Breast epithelium (tissue), 4 donors: Measurements from ENCODE around the gene ZGPAT. TPM values are rescaled to one million over a fixed set of nuclear protein-coding genes. Genes with fewer than 3 reads are reported as not detected.

Experiments used
- DNase-seq, 2 donors: peaks; one replicate each; pipeline ENCODE4 v3.0.0-alpha.2; 2019; ENCODE audit warnings: low spot score in 2 of 2
- H3K27ac ChIP-seq, 2 donors: fragments of 200-600 bp; sonication (generic) in 1 of 2; one replicate each; pipeline ENCODE4 v1.5.1; 2016 to 2019; ENCODE audit warnings: mild to moderate bottlenecking in 1 of 2
- H3K27me3 ChIP-seq, 2 donors: fragments of 200-600 bp; sonication (generic) in 1 of 2; one replicate each; pipeline versions ENCODE4 v1.5.1 to v1.6.0; 2017 to 2019; ENCODE audit warnings: control low read depth in 1 of 2, mild to moderate bottlenecking in 1 of 2
- H3K36me3 ChIP-seq: fragments of 200-600 bp; one replicate; pipeline ENCODE4 v1.5.1; 2019
- H3K4me1 ChIP-seq, 2 donors: fragments of 200-600 bp; sonication (generic); one replicate each; pipeline ENCODE4 v1.5.1; 2016 to 2019; ENCODE audit warnings: control low read depth in 1 of 2
- H3K4me3 ChIP-seq, 3 donors: fragments of 200-600 bp; sonication (generic); 1 replicate in 2 of 3; 2 replicates in 1 of 3; pipeline ENCODE4 v1.5.1; 2016 to 2019; ENCODE audit warnings: mild to moderate bottlenecking in 3 of 3, moderate library complexity in 2 of 3
- H3K9me3 ChIP-seq, 2 donors: fragments of 200-600 bp; sonication (generic) in 1 of 2; one replicate each; pipeline ENCODE4 v1.5.1; 2016 to 2019; ENCODE audit warnings: control low read depth in 1 of 2
- POLR2A ChIP-seq: fragments of 450-650 bp; IDR thresholded peaks from one replicate; pipeline ENCODE4 v1.6.1; 2016; ENCODE audit warnings: antibody characterized with exemption, mild to moderate bottlenecking, moderate library complexity
- POLR2AphosphoS5 ChIP-seq, 3 donors: sonication (generic); formaldehyde crosslinking; IDR thresholded peaks; one replicate each; pipeline ENCODE4 v1.6.1; 2017; ENCODE audit warnings: antibody characterized with exemption in 3 of 3
- intact Hi-C: fragments of 100-400 bp; cut with DNase I; formaldehyde crosslinking; loops from one replicate; pipeline ENCODE4 v1.15.1; 2023; ENCODE audit warnings: low total_unique reads
- total RNA-seq, 3 donors: library from RNA; depleted of rRNA; stranded (reverse); fragments of >200 nt; gene quantifications; one replicate each; pipeline ENCODE4 v1.1.0, GENCODE V29; 2016
- TF ChIP-seq, protein P1 (sequence below), 3 donors: fragments of 450-650 bp; IDR thresholded peaks; one replicate each; pipeline ENCODE4 v1.5.1; 2016 to 2017; ENCODE audit warnings: antibody characterized with exemption in 3 of 3, mild to moderate bottlenecking in 3 of 3, moderate library complexity in 3 of 3

The ZGPAT gene
- total RNA-seq, 3 donors from 2014 or later = 17.6 to 26.9 (median 24.9) TPM

- DNase-seq = no peak
- no peaks in the 10 kb centered on the region for H3K9me3 ChIP-seq
- TF ChIP-seq POLR2AphosphoS5 (IDR thresholded peaks at IDR 0.05) (no peak), POLR2A (no peak)
- TF ChIP-seq, protein P1, sequence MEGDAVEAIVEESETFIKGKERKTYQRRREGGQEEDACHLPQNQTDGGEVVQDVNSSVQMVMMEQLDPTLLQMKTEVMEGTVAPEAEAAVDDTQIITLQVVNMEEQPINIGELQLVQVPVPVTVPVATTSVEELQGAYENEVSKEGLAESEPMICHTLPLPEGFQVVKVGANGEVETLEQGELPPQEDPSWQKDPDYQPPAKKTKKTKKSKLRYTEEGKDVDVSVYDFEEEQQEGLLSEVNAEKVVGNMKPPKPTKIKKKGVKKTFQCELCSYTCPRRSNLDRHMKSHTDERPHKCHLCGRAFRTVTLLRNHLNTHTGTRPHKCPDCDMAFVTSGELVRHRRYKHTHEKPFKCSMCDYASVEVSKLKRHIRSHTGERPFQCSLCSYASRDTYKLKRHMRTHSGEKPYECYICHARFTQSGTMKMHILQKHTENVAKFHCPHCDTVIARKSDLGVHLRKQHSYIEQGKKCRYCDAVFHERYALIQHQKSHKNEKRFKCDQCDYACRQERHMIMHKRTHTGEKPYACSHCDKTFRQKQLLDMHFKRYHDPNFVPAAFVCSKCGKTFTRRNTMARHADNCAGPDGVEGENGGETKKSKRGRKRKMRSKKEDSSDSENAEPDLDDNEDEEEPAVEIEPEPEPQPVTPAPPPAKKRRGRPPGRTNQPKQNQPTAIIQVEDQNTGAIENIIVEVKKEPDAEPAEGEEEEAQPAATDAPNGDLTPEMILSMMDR (IDR thresholded peaks at IDR 0.05) = no peak
- H3K27me3 ChIP-seq = no peaks in the 10 kb centered on the region
- H3K27ac ChIP-seq = peak overlapping the region; percentile 45 to 96
- peaks cover 5 to 13% of the 10 kb centered on the region in 2 donors for H3K4me1 ChIP-seq
- intact Hi-C loops = no loop called here
- no peak overlapping the region for H3K4me3 ChIP-seq
- H3K36me3 ChIP-seq = no peaks in the 10 kb centered on the region
These were observed 20.2 kb upstream of the ZGPAT start for GRCh38 chr20:63687419-63688178.

DNA sequence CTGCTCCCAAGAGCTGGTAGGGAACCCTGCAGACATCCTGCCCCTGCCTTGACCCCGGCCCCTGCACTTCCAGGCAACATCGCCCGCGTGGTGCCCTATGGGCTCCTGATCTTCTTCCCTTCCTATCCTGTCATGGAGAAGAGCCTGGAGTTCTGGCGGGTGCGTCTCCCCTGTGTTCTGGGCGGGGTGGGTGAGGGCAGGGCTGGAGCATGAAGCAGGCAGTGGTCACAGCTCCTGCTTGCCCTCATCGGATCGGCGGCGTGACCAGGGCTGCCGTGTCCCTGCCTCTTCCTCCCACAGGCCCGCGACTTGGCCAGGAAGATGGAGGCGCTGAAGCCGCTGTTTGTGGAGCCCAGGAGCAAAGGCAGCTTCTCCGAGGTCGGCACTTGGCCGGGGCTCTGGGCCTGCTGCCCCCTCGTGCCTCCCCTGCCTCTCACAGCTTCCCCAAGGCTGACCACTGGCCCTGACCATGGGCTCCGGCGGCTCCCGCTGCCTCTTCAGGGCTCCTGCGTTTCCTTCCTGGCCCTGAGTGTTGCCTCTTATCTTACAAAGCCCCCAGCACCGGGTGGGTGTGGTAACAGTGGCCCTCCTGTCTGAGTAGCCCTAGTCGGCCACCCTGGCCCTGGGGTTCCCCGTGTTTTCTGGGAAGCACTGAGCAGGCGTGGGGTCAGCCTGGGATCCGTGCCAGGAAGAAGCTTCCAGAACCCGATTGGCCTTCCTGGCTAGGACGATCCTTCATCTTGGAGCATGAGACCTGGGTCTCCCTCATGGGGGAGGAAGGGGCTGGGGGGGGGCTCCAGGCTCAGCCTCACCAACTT lies 19.4 kb upstream of the ZGPAT start:
- peaks cover 0 to 9% of the 10 kb centered on the region in 2 donors for H3K4me1 ChIP-seq
- no peaks in the 10 kb centered on the region for H3K36me3 ChIP-seq
- H3K27me3 ChIP-seq = no peaks in the 10 kb centered on the region
- TF ChIP-seq POLR2A = no peak
- TF ChIP-seq, protein P1 (IDR thresholded peaks at IDR 0.05) = no peak
- TF ChIP-seq POLR2AphosphoS5 (IDR thresholded peaks at IDR 0.05) = no peak
- no peak for DNase-seq
- H3K4me3 ChIP-seq = no peak overlapping the region
- H3K9me3 ChIP-seq = no peaks in the 10 kb centered on the region
- intact Hi-C loops = no loop called here
- peak overlapping the region in 1 of 2 donors; percentile 96 for H3K27ac ChIP-seq

DNA sequence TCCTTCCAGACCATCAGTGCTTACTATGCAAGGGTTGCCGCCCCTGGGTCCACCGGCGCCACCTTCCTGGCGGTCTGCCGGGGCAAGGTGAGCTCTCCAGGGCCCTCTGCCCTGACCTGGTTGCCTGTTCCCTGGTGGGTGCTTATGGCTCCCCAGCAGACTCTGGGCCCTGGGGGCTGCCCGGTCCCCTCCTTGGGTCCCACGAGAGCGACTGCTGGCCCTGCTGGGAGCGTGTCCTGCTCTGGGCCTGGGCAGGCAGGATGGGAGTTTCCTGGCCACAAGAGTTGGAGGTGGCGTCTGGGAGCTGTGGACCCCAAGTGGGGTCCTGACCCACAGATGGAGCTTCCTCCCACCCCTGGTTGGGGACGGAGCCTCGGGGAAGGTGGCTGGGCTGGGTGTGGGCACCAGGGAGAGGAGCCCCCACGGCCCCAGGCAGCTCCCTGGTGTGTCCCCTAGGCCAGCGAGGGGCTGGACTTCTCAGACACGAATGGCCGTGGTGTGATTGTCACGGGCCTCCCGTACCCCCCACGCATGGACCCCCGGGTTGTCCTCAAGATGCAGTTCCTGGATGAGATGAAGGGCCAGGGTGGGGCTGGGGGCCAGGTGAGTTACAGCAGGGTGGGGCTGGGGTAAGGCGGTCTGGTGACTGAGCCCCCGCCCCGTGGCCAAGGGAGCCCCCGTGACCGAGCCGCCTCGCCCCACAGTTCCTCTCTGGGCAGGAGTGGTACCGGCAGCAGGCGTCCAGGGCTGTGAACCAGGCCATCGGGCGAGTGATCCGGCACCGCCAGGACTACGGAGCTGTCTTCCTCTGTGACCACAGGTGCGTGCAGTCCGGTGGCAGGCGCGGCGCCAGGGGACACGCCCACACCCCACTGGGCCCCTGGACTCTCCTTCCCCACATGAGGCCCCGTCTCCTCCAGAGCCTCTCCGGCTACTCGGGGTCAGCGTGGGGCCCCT lies 18.5 kb upstream of the ZGPAT start:
- no peaks in the 10 kb centered on the region for H3K27me3 ChIP-seq
- no peak overlapping the region for H3K4me3 ChIP-seq
- TF ChIP-seq, protein P1 (IDR thresholded peaks at IDR 0.05) = no peak
- no peak for TF ChIP-seq POLR2AphosphoS5 (IDR thresholded peaks at IDR 0.05)
- TF ChIP-seq POLR2A = no peak
- peak overlapping the region in 1 of 2 donors; percentile 96 for H3K27ac ChIP-seq
- H3K4me1 ChIP-seq = peaks cover 0 to 9% of the 10 kb centered on the region in 2 donors
- H3K9me3 ChIP-seq = no peaks in the 10 kb centered on the region
- intact Hi-C loops = no loop called here
- no peaks in the 10 kb centered on the region for H3K36me3 ChIP-seq
- DNase-seq = no peak

DNA sequence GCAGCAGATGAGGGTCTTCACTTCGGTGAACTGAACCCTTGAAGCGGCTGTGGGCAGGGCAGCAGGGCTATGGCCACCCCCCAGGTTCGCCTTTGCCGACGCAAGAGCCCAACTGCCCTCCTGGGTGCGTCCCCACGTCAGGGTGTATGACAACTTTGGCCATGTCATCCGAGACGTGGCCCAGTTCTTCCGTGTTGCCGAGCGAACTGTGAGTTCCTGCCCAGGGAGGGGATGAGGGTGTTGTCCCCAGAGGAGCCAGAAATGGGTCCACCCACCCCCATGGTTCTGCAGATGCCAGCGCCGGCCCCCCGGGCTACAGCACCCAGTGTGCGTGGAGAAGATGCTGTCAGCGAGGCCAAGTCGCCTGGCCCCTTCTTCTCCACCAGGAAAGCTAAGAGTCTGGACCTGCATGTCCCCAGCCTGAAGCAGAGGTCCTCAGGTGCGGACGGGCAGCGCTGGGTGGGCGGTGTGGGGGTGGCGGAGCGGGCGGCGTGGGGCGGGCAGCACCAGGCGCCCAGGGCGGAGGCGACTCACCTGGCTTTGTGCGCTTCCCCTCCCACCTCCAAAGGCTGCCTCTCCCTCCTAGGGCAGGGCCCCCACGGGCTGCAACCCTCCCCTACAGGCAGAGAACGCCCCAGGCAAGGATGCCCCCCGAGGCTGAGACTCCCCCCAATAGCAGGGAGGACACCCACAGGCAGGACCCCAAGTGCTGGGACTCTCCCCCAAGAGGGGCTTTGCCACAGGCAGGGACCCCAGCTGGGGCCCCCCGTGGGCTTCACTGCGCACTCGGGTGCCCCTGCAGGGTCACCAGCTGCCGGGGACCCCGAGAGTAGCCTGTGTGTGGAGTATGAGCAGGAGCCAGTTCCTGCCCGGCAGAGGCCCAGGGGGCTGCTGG lies 17.6 kb upstream of the ZGPAT start:
- H3K27ac ChIP-seq = peak overlapping the region in 1 of 2 donors; percentile 96
- H3K4me1 ChIP-seq = peaks cover 0 to 9% of the 10 kb centered on the region in 2 donors
- intact Hi-C loops = no loop called here
- TF ChIP-seq, protein P1 (IDR thresholded peaks at IDR 0.05) = no peak
- TF ChIP-seq POLR2AphosphoS5 (IDR thresholded peaks at IDR 0.05) (no peak), POLR2A (no peak)
- H3K36me3 ChIP-seq = no peaks in the 10 kb centered on the region
- no peaks in the 10 kb centered on the region for H3K27me3 ChIP-seq
- H3K9me3 ChIP-seq = no peaks in the 10 kb centered on the region
- DNase-seq = no peak
- no peak overlapping the region for H3K4me3 ChIP-seq
